HG03095 (cell line): Measurements from ENCODE around the gene LYSET.
"Not testable (repeated sequence)": the region's sequence is repeated elsewhere in the genome, so short reads cannot be mapped to it uniquely, and the experiment has no call there.

Source experiments
- ATAC-seq: cut with Tn5 transposase; IDR thresholded peaks from one replicate; pipeline ENCODE4 v1.9.1; 2021; ENCODE audit warnings: moderate library complexity; ENCODE audit not compliant: unreplicated experiment

Gene LYSET, protein sequence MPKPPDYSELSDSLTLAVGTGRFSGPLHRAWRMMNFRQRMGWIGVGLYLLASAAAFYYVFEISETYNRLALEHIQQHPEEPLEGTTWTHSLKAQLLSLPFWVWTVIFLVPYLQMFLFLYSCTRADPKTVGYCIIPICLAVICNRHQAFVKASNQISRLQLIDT

DNA sequence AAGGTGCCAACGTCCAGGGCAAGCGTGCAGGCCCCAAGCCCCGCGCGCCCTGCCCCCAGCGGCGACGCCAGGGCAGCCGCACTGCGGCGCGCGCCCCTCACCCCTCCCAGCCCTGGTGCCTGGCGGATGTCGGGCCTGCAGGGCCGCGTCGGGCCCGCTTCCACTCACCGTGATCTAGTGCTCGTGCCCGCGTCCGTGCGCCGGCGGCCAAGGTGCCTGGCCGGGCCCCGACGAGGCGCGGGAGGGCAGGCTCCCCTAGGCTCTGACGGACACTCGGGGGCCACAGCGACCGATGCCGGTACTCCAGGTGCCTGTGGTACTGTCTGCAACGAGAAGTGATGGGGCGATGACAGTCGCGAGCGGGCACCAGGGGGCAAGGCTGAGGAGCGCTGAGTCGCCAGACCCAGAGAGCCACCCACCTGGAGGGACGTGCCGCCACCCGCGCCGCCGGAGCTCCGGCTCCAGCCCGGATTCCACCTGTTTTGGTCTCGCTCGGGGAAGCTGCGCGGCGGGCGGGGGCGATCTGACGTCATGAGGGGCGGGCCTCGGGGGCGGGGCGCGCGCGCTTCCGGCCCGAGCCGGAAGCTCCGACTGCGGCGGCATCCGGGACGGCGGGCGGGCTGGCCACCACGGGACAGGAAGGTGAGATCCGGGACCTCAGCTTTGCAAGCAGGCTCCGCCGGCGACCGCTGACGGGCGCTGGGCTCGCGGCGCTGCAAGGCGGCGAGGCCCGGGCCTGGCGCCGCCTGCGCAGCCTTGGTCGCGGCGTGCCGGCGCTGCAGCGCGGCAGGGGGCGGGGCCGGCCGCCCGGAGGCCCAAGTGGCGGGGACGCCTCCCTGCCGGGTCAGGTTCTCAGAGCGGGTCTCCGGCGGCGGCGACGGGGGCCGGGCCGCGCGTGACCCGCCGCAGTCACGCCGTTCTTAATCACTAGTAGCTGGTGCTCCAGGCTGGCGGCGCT is at the start of gene LYSET, which contains the start of gene MOAP1:
Gene LYSET (plus strand): TSS at position 927 of the 958 bp plus-strand sequence. CDS start 89 bp downstream, outside the sequence.
Gene MOAP1 (minus strand): TSS at position 507 of the 958 bp plus-strand sequence. CDS start 655 bp downstream, outside the sequence.
- ATAC-seq = peak; percentile 84

DNA sequence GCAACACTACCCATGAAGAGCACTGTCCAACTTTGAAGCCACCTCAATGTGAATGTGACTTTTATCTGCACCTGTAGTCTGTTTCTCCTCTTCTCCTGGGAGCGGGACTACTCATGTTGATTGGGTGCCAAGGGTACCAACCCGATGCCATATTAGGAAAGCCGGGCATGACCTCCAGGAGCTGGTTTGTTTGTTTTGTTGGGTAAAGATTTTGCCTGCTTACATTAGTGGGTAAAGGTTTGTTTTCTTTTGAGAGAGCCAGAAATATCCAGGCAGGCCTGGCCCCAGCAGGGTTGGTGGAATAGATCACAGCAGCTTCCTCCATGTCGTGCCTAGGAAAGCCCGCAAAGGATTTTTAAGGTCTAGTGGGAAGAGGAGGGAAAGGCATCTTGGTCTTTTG is 49.7 kb upstream of the LYSET start:
- no peak for ATAC-seq

DNA sequence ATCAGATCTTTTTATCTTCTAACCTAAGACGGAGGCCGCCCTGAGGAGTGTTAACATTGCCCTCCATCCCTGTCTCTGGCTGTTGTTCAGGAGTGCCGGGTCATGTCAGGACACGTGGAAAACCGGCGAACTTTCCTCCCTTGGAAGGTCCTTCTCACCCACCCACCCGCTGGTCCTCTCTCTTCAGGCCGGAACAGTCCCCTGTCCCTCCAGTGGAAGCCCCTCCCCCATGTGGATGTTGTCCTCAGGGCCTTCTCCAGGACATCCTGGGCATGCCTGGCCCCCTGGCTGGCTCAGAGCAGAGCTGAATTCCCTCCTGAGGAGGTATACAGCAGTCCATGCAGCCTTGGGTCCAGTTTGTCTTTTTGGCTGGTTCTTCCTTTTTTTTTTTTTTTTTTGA is 49.1 kb upstream of the LYSET start:
- ATAC-seq = no peak

DNA sequence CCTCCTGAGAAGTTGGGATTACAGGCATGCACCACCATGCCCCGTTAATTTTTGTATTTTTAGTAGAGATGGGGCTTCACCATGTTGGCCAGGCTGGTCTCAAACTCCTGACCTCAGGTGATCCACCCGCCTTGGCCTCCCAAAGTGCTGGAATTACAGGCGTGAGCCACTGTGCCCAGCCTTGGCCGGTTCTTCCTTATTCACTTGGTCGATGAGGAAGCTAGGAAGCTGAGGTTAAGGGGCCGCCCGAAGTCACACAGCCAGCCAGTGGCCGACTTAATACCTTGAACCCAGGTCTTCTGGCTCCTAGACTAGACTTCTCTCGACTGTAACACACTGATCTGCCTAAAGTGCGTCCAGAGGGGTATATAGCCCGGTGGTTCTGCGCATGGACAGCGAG is 48.6 kb upstream of the LYSET start:
- ATAC-seq = not testable (repeated sequence)

DNA sequence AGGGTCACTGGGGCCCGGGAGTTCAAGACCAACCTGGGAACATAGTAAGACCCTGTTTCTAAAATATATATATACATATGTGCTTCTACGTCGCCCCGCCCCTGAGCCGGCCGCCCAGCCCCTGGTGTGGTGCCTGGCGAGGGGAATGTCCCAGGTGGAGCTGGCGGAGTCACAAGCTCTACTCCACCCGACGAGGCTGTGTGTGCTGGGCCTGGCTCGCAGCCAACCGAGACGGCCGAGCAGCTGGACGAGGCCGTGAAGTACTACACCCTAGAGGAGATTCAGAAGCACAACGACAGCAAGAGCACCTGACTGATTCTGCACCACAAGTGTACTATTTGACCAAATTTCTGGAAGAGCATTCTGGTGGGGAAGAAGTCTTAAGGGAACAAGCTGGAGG is 47.3 kb upstream of the LYSET start:
- ATAC-seq = no peak

DNA sequence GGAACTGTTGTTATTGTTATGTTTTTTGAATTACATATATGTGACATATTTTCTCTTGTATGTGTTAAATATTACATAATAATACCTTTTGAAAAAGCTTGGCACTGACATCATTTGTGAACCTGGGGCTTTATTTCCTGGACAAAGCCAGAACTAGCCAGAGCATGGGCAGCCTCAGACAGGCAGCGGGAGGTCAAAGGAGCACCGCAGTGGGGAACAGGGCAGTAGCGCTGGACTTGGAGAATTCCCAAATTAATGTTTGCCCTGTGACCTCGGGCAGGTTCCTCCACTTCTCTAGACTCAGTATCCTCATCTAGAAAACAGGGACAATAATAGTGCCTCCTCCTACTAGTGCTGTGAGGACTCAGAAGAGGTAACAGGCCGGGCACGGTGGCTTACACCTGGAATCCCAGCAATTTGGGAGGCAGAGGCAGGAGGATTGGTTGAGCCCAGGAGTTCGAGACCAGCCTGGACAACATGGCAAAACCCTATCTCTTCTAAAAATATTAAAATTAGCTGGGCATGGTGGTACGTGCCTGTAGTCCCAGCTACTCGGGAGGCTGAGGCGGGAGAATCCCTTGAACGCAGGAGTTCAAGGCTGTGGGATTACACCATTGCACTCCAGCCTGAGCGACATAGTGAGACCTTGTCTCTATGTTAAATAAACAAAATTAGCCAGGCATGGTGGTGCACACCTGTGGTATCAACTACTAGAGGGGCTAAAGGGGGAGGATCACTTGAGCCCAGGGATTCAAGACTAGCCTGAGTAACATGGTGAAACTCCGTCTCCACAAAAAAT is 42.1 kb upstream of the LYSET start:
- ATAC-seq = no peak

DNA sequence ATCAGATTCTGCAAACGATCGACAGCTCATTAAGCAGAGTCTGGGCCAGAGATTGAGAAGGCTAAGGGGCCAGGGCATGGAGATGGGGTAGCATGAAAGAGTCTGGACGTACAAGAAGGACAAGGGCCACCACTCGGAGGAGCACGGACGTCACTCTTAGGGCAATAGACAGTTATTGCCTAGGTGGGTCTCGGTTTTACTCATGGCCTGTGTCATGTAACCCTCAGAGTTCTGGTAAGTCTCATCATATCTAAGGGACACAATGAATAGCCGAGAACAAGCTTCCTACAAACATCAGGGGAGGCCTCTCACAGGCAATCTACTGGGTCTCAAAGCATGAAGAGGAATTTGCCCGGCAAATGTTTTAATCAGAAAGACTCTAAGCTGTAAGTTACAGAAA is 39.0 kb upstream of the LYSET start:
- ATAC-seq = no peak

DNA sequence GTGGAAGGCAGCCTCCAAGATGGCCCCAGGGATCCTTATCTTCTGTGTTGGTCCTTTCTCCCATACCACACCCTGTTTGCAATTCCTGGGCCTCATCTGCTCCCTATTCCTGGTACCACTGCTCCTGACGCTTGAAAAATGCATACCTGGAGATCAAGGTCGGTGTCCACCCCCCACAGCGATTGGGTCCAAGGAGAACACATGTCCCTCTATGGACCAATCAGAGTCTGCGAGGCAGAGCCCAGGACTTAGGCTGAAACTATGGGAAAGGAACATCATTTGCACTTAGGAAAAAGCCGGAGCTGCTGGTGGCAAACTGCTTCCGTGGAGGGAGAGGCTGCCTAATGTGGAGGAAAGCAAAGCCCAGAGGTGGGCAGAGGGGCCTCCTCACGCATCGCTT is 36.1 kb upstream of the LYSET start:
- ATAC-seq = no peak

DNA sequence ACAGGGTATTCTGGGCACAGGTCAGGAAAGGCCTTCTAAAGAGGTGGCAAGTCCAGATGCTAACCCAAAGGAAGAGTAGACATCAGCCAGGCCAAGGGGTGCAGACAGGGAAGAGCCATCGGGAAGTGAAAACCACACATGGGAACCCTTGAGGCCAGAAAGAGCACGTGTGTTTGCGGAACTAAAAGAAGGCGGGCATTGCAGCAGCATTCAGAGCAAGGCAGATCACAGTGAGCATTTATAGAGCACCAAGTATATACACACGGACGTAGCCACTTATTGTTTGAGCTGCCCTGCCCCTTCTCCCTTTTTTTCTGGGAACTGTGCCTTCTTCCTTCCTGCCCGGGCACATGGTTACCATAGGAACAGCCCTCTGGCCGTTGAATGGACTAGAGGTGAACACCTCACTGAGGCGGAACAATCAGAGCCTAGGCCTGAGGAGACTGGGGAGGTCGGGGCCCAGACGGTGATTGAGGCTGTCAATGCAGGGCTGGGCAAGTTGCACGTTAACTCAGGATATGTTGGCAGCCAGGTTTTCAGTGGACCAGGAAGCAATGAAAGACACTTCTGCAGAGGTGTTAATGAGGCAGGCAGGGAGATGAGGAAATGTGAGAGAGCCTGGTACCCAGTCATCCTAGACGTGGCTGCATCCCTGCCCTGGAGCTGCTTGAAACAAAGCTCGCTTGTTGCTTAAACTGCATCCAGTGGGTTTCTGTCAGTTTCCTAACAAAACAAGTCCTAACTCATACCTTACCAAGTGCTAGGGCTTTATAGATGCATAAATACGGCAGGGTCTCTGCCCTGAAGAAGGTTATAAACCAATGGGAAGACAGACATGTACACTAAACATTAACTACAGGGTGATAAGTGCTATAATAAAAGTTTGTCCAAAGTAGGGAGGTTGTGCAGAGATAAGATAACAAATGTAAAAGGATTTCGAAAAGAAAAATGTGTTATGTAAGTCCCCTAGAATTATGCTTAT is 34.6 kb upstream of the LYSET start:
- no peak for ATAC-seq

DNA sequence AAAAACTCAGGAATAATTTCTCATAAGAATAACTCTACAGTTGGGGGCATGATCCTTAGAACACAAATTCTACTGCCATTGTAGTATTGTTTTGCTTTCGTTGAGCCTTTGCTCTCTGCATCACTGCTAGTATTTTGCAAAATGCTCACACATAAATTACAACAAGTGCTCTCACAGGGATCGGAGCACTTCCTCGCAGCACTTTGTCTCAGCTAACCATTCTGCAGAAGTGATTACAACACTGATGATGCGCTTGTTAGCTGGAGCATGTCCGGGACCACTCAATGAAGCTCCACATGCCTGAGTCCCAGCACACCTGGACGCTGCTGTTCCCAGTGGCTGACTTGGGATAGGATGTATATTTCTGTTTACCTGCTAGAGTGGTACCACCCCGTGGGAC is 32.0 kb upstream of the LYSET start:
- ATAC-seq = no peak

DNA sequence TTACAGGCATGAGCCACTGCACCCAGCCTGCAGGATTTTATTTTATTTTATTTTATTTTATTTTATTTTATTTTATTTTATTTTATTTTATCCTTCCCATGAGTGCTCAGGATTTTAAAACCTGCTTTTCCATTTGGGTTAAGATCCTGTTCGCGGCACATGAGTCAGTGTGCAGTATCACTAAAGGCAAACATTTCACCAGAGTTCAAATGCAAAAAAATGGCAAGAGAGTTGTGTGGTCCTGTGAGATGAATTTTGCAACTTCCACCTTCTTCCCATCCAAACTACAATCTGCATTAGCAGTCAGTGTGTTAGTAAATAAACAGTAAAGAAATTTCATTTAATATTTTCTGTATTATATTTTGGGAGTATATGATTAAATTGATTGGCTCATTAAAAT is 29.4 kb upstream of the LYSET start:
- ATAC-seq = no peak

DNA sequence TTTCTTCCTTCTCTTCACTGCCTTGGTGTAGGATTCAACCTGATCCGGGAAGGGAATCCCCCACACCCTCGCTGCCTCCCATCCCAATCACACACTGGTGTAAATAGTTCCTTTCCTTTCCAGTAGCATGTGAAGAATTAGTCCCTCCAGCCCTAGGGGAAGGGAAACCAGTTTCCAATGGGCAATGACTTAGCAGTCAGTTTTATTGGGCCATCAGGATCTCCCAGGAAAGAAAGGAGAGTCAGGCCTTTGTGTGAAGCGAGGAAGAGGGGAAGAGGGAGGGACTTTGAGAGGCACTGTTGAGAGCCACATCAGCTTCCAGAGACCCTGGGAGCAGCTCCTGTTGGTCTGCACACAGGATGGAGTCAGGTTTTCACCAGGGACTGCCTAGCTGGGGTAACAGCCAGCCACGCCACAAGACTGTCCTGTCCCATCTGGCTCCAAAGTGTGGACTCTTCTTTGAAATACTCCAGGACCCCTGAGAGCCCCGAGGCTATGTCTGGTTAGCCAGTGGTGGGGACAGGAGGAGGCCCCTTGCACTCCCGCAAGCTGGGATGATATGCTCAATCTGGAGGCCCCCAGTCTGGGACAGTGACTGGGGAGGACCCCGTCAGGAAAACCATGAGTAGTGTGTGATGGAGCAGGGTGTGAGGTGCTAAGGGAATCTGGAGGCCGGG is 28.3 kb upstream of the LYSET start:
- no peak for ATAC-seq

DNA sequence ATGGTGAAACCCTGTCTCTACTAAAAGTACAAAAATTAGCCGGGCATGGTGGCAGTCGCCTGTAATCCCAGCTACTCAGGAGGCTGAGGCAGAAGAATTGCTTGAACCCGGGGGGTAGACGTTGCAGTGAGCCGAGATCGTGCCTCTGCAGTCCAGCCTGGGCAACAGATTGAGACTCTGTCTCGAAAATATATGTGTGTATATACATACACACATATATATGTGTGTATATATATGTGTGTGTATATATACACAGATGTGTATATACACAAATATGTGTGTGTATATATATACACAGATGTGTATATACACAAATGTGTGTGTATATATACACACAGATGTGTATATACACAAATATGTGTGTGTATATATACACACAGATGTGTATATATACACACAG is 26.8 kb upstream of the LYSET start:
- ATAC-seq = not testable (repeated sequence)

DNA sequence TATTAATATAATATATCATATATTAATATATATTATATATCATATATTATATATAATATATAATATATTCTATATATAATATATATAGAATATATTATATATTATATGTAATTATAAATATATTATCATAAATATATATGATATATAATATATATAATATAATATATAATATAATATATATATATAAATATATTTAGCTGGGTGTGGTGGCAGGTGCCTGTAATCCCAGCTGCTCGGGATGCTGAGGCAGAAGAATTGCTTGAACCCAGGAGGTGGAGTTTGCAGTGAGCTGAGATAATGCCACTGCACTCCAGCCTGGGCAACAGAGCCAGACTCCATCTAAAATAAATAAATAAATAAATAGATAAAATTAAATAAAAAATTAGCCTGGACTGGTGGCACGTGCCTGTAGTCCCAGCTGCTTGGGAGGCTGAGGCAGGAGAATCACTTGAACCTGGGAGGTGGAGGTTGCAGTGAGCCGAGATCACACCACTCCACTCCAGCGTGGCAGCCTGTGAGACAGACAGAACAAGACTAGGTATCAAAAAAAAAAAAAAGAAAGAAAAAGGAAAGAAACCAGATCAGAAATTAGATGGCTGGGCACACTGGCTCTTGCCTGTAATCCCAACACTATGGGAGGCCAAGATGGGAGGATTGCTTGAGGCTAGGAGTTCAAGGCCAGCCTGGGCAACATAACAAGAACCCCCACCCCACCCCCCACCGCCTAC is 25.3 kb upstream of the LYSET start:
- not testable (repeated sequence) for ATAC-seq

DNA sequence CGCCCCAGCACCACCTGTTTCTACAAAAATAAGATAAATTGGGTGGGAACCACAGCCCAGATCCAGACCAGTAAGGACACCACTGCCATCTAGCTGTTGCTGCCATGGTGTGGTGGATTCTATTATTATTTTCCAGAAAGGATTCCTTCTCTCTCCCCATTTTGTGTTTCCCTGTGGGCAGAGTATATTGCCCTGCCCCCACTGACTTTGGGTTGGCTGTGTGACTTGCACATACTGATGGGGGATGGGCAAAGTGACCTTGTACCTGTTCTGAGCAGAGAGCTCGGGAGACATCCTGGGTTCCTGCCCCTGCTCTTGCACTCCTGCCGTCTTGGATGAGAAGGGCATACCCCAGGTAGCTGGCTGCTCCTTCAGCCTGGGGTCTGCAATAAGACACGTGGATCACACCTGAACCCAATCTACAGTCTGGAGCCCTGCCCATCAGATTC is 24.7 kb upstream of the LYSET start:
- no peak for ATAC-seq

DNA sequence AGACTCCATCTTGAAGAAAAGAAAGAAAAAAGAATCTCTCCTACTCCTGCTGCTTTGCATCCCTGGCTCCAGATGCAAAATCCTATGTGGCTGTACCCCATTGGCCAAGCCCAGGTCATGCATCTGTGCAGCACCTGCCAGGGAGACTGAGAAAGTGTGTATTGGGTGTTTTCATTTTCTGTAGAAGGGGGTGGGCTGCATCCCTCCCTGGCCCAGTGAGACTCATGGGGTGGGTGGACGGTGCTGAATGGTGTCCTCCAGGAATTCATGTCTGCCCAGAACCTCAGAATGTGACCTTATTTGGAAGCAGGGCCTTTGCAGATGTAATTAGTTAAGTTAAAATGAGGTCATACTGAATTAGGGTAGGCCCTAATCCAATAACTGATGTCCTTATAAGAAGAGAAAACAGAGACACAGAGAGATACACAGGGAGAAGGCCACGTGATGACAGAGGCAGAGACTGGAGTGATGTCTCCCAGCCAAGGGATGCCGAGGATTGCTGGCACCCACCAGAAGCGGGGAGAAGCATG is 23.6 kb upstream of the LYSET start:
- no peak for ATAC-seq

DNA sequence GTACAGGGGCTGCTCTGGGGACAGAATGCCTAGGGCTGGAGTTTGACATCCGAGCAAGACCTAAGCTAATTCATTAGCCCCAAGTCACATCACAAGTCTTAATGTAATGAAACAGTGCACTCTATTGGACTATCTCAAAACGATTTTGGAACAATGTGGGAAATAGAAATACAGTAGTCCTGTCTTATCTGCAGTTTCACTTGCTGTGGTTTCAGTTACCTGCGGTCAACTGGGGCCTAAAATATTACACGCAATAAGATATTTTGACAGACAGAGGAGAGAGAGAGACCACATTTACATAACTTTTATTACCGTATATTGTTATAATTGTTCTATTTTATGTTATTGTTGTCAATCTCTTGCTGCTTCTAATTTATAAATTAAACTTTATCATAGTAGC is 21.6 kb upstream of the LYSET start:
- ATAC-seq = no peak
